Spinal cord (tissue), 10 donors: ENCODE results near the gene HNRNPM. TPM values are rescaled to one million over a fixed set of nuclear protein-coding genes. Genes with fewer than 3 reads are reported as not detected.

Experiments
- DNase-seq, 6 donors: peaks; one replicate each; pipeline versions ENCODE4 v3.0.0 to v3.0.0-alpha.2; 2013 to 2015; ENCODE audit warnings: low spot score in 6 of 6, low read depth in 4 of 6
- H3K27ac ChIP-seq: one replicate; pipeline ENCODE4 v1.5.1; 2013; ENCODE audit warnings: low read depth, low read length, control low read depth
- H3K27me3 ChIP-seq: one replicate; pipeline ENCODE4 v1.6.1; 2013; ENCODE audit warnings: low read length; ENCODE audit not compliant: control insufficient read depth, insufficient read depth
- H3K36me3 ChIP-seq: one replicate; pipeline ENCODE4 v1.6.1; 2013; ENCODE audit warnings: low read length; ENCODE audit not compliant: control insufficient read depth, insufficient read depth
- H3K4me1 ChIP-seq: one replicate; pipeline ENCODE4 v1.6.1; 2013; ENCODE audit warnings: low read length; ENCODE audit not compliant: control insufficient read depth, insufficient read depth
- H3K4me3 ChIP-seq: one replicate; pipeline ENCODE4 v1.5.1; 2013; ENCODE audit warnings: low read depth, low read length, control low read depth
- H3K9me3 ChIP-seq: one replicate; pipeline ENCODE4 v1.6.1; 2013; ENCODE audit warnings: low read length; ENCODE audit not compliant: control insufficient read depth, insufficient read depth
- WGBS: methylation state at CpG from one replicate; pipeline ENCODE4 v1.1.5; 2013; ENCODE audit warnings: missing lambda C conversion rate; ENCODE audit not compliant: insufficient coverage; 5-methylcytosine and 5-hydroxymethylcytosine counted together
- polyA plus RNA-seq, 2 donors: library from polyadenylated mRNA; unstranded; fragments of 120-200 nt; gene quantifications; one replicate each; pipeline ENCODE4 v1.2.1, GENCODE V29; 2013; ENCODE audit not compliant: insufficient read length in 2 of 2
- total RNA-seq, 2 donors: library from RNA; depleted of rRNA in 1 of 2; stranded (reverse); fragments of 120-200 nt in 1 of 2; fragments of >200 nt in 1 of 2; gene quantifications; one replicate each; pipeline versions ENCODE4 v1.2.3 to v1.2.4, GENCODE V29; 2013 to 2014
- donor health status: healthy.

Gene HNRNPM
- total and polyA plus RNA-seq, 4 donors, result 54.8 to 258 (median 150) TPM

DNA sequence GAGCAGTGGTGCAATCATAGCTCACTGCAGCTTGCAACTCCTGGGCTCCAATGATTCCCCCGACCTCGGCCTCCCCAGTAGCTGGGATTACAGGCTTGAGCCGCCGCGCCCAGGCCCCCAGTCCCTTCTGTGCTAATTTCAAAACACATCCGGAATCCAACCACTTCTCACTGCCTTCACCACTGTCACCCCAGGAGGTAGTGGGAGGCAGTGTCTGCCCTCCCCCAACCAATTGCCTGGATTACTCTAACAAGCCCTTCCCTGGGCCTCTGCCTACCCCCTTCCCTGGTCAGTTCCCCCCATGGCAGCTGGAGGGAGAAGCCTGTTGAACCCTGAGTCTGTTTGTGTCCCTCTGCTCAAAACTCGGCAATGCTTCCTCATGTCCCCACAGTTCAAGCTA is 55.4 kb downstream of the HNRNPM start:
- DNase-seq, result no peak
- no peak overlapping the region for H3K4me3 ChIP-seq
- no peak overlapping the region for H3K27ac ChIP-seq
- no peaks in the 10 kb centered on the region for H3K9me3 ChIP-seq
- no peaks in the 10 kb centered on the region for H3K27me3 ChIP-seq
- peaks cover 11% of the 10 kb centered on the region for H3K36me3 ChIP-seq
- WGBS, result 39% methylated on average over 3 of the region's 7 CpGs
- peaks cover 1% of the 10 kb centered on the region for H3K4me1 ChIP-seq

DNA sequence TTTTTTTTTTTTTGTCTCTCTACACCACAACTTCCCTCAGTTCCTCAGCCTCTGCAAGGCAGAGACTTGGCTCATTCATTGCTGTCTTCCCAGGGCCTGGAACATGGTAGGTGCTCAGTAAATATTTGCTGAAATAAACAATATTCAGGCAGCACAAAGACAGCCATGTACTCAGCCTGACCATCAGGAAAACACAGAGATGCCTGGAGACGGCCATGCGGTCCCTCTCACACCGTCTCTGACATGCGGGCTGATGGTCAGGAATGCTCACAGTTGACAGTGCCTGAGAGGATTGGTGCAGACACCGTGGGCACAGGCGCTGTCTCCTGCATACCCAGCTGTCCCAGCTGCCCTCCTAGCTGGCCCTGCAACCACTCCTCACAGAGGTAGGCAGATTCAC is 56.7 kb downstream of the HNRNPM start:
- H3K4me1 ChIP-seq, result peaks cover 15% of the 10 kb centered on the region
- DNase-seq, result no peak
- H3K4me3 ChIP-seq, result no peak overlapping the region
- no peak overlapping the region for H3K27ac ChIP-seq
- H3K36me3 ChIP-seq, result peaks cover 11% of the 10 kb centered on the region
- no peaks in the 10 kb centered on the region for H3K27me3 ChIP-seq
- no peaks in the 10 kb centered on the region for H3K9me3 ChIP-seq
- WGBS, result 67% methylated on average over 5 of the region's 6 CpGs

DNA sequence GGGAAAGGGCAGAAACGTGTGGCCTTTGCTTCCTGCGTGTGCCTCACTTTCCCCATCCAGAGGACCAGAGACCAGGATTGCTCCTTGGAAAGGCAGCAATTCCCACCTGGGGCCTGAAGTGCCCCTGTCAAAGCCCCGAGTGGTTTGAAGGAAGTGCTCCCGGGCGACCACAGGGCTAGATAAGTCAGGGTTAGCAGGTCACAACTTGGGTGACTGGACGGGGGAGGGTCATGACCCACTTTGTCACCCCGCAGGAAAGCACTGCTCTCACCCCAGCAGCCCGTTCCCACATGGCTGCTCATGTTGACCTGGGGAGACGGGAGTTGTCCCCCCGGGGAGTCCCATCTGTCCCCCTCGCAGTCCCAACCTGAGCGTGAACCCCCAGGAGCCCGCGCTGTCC is 57.2 kb downstream of the HNRNPM start:
- Histone ChIP-seq H3K27me3 (no peaks in the 10 kb centered on the region), H3K36me3 (peaks cover 14% of the 10 kb centered on the region), H3K27ac (no peak overlapping the region), H3K4me1 (peaks cover 19% of the 10 kb centered on the region), H3K4me3 (no peak overlapping the region), H3K9me3 (no peaks in the 10 kb centered on the region)
- no peak for DNase-seq
- 73% methylated on average over 13 of the region's 14 CpGs for WGBS

DNA sequence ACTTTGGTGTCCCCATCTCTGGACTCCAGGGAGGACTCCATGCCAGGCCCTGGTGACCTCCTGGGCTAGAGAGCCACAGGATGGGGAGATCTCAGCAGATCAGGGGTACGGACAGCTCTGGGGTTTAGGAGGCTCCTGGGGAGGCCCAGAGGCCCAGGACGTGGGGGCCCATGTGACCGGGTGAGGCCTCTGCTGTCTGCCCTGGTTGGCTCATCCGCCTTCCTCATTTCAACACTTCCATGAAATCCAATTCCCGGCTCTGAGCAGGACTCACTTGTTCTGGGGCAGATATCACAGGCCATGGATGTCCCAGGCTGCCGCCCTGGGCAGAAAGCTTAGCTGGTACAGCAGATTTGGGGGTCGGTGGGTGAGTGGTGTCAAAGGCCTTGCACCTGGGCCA is 58.7 kb downstream of the HNRNPM start:
- H3K27me3 ChIP-seq, result no peaks in the 10 kb centered on the region
- H3K27ac ChIP-seq, result no peak overlapping the region
- H3K4me3 ChIP-seq, result no peak overlapping the region
- no peak for DNase-seq
- no peaks in the 10 kb centered on the region for H3K9me3 ChIP-seq
- peaks cover 20% of the 10 kb centered on the region for H3K36me3 ChIP-seq
- peaks cover 21% of the 10 kb centered on the region for H3K4me1 ChIP-seq
- 92% methylated on average over 7 of the region's 7 CpGs for WGBS

DNA sequence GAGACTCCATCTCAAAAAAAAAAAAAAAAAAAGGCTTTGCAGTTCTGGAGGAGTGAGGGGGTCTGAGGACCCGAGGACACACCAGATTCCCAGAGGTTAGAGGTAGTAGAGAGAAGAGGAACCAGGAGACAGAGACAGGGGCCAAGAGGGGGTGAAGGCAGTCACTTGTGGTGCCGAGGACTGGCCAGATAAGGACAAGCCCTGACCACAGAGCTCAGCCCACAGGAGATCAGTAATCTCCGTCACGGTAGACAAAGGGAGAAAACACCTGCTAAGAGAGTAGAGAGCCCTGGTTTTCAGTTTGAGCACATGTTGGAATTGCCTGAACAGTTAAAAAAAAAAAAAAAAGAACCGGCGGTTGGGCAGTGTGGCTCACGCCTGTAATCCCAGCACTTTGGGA is 59.4 kb downstream of the HNRNPM start:
- no peak overlapping the region for H3K27ac ChIP-seq
- H3K36me3 ChIP-seq, result peaks cover 19% of the 10 kb centered on the region
- DNase-seq, result no peak
- H3K27me3 ChIP-seq, result no peaks in the 10 kb centered on the region
- peaks cover 21% of the 10 kb centered on the region for H3K4me1 ChIP-seq
- 96% methylated on average over 5 of the region's 7 CpGs for WGBS
- H3K4me3 ChIP-seq, result no peak overlapping the region
- H3K9me3 ChIP-seq, result no peaks in the 10 kb centered on the region

DNA sequence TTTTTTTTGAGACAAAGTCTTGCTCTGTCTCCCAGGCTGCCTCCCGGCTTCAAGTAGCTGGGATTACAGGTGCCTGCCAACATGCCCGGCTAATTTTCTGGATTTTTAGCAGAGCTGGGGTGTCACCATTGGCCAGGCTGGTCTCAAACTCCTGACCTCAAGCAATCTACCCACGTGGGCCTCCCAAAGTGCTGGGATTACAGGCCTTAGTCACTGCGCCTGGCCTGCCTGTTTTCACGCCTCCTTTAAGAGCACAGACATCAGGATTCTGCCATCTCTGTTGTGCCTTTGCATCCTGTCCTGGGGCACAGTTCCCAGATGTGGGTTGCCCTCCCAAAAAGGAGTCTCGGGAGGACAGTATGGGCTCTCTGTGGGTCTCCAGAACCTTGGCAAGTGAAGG is 60.1 kb downstream of the HNRNPM start:
- Histone ChIP-seq H3K36me3 (peaks cover 23% of the 10 kb centered on the region), H3K27me3 (no peaks in the 10 kb centered on the region), H3K4me1 (peaks cover 21% of the 10 kb centered on the region), H3K9me3 (no peaks in the 10 kb centered on the region), H3K4me3 (no peak overlapping the region), H3K27ac (no peak overlapping the region)
- DNase-seq, result no peak
- WGBS, result 84% methylated on average over 6 of the region's 6 CpGs

DNA sequence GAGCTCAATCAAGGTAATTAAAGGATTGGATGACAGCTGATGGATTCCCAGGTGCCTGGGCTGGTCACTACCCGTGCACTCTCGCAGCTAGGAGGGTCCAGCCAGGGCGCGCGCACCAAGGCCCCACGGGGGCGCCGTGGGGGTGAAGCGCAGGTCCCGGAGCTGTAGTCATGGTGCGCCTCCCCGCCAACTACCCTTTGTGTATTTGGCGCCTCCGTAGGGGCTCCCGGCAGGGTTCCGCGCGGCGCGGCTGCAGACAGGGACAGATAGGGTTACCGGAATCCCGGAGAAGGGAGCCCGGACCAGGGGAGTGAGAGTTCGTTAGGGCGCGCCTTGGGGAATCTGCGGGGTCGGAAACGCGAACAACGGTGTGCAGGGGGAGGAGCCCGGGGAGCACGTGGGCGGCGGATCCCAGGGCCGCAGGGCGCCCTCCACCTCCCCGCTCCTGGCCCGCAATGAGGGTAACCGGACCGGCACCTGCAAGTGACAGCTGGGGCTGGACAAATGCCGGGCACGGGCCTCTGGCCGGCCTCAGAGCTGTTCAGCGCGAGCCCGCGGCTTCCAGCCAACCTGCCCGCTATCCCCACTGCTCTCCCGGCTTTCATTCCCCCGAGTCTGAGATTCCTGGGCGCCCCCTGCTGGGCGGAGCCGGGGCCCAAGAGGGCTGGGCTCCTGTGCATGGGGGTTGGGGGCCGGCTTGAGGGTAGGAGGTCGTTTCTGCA is 61.1 kb downstream of the HNRNPM start:
- Histone ChIP-seq H3K27ac (peak overlapping the region; percentile 25), H3K4me1 (peaks cover 21% of the 10 kb centered on the region), H3K27me3 (no peaks in the 10 kb centered on the region), H3K9me3 (no peaks in the 10 kb centered on the region), H3K4me3 (peak overlapping the region; percentile 62), H3K36me3 (peaks cover 30% of the 10 kb centered on the region)
- WGBS, result under 1% methylated on average over 54 of the region's 56 CpGs
- DNase-seq, result peak; percentile 53 to 94 (median 64)

DNA sequence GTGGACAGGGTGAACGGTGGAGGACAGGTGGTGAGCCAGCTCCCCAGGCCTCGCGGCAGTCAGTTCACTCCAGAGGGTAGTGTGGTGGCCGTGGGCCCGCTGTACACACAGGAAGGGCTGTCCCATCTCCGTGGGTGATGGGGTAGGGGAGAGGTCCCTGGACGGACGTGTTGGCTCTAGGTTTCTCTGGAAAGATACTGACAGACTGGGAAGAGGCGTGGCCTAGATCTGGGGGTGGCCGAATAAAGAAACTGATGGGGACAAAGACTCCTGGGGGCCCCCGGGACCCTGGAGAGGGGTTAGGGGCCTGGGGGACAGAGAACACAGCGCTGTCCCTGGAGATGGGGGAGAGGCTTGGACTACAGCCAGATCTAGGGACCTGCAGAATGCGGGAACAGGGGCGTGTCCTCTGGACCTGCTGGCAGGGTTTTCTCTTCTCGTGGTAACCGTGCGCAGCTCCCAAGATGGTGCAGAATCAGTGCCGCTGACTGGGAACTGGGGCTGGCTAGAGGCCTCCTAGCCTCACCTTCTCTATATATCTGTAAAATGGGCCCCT is 61.7 kb downstream of the HNRNPM start:
- no peaks in the 10 kb centered on the region for H3K9me3 ChIP-seq
- peaks cover 36% of the 10 kb centered on the region for H3K36me3 ChIP-seq
- H3K4me3 ChIP-seq, result peak overlapping the region; percentile 62
- peaks cover 21% of the 10 kb centered on the region for H3K4me1 ChIP-seq
- 18% methylated on average over 18 of the region's 18 CpGs for WGBS
- H3K27ac ChIP-seq, result no peak overlapping the region
- peak in 1 of 6 donors; percentile 46 for DNase-seq
- H3K27me3 ChIP-seq, result no peaks in the 10 kb centered on the region

DNA sequence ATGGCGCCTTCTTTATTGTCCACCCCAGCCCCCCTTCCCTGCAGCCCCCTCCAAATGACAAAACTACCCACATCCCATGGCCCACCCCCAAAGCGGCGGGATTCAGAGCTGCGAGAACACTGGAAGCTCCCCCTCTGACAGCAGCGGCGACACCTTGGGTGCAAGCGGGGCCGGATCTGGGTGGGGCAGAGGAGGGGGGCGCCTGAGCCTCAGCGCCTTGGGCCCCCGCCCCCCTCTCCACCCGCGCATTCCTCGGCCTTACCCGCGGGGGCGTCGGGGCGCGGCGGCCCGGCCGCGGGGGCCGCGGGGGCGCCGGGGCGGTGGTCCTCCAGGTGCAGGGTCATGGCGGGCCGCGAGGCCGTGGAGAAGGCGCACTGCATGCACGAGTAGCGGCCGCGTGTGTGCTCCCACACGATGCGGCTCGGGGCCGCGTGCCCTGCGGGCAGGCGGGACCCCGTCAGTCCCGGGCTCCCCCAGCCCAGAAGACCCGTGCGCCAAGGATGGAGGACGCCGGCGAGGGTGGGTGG is 65.9 kb downstream of the HNRNPM start:
- DNase-seq, result no peak
- Histone ChIP-seq H3K27ac (no peak overlapping the region), H3K4me3 (no peak overlapping the region), H3K36me3 (peaks cover 53% of the 10 kb centered on the region), H3K27me3 (no peaks in the 10 kb centered on the region), H3K9me3 (no peaks in the 10 kb centered on the region), H3K4me1 (peaks cover 41% of the 10 kb centered on the region)
- WGBS, result 50% methylated on average over 47 of the region's 52 CpGs

DNA sequence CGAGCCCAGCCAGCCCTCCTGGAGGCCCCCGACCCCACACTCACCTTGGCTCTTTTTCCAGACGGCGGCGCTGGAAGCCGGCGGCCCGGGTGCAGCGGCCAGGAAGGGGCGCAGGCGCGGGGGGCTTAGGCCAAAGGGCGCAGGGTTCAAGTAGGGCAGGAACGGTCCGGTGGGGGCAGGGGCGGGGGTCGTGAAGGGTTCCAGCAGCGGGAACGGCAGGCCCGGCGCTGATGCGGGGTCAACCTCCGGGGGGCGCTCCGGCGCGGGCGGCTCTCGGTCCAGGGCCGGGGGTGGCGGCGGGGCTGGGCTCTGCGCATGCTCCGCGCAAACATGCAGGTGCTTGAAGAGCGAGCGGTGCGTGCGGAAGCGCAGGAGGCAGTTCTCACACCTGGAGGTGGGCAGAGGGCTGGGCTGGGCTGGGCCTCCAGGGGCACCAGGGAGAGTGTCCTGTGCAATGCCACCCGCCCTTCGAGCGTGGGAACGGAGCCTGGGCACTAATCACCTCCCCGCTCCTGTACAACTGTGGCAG is 66.9 kb downstream of the HNRNPM start:
- Histone ChIP-seq H3K4me3 (no peak overlapping the region), H3K9me3 (no peaks in the 10 kb centered on the region), H3K27ac (no peak overlapping the region), H3K36me3 (peaks cover 53% of the 10 kb centered on the region), H3K27me3 (no peaks in the 10 kb centered on the region), H3K4me1 (peaks cover 31% of the 10 kb centered on the region)
- 47% methylated on average over 45 of the region's 45 CpGs for WGBS
- DNase-seq, result no peak
